Right atrium auricular region (tissue), 2 donors: Measurements from ENCODE around the gene SGO2. TPM values are rescaled to one million over a fixed set of nuclear protein-coding genes. Genes with fewer than 3 reads are reported as not detected.
"Not testable (repeated sequence)": the region's sequence is repeated elsewhere in the genome, so short reads cannot be mapped to it uniquely, and the experiment has no call there.

Source experiments
- DNase-seq: peaks from one replicate; pipeline ENCODE4 v3.0.0-alpha.2; 2019; ENCODE audit warnings: low spot score
- H3K27ac ChIP-seq, 2 donors: fragments of 200-600 bp; sonication (generic); 1 replicate in 1 of 2; 2 replicates in 1 of 2; pipeline ENCODE4 v1.5.1; 2016 to 2019
- H3K27me3 ChIP-seq, 2 donors: fragments of 200-600 bp; sonication (generic); one replicate each; pipeline versions ENCODE4 v1.5.1 to v1.6.0; 2017 to 2019
- H3K36me3 ChIP-seq: fragments of 200-600 bp; sonication (generic); one replicate; pipeline ENCODE4 v1.5.1; 2016
- H3K4me1 ChIP-seq, 2 donors: fragments of 200-600 bp; sonication (generic); one replicate each; pipeline versions ENCODE4 v1.5.1 to v1.6.0; 2017 to 2019
- H3K4me3 ChIP-seq, 2 donors: fragments of 200-600 bp; sonication (generic); 1 replicate in 1 of 2; 2 replicates in 1 of 2; pipeline ENCODE4 v1.5.1; 2017 to 2019; ENCODE audit warnings: mild to moderate bottlenecking in 1 of 2, moderate library complexity in 1 of 2
- H3K9me3 ChIP-seq, 2 donors: fragments of 200-600 bp; sonication (generic); one replicate each; pipeline ENCODE4 v1.5.1; 2019
- total RNA-seq, 2 donors: library from RNA; depleted of rRNA; stranded (reverse); fragments of >200 nt; gene quantifications; one replicate each; pipeline ENCODE4 v1.1.0, GENCODE V29; 2016
- TF ChIP-seq, protein P1 (sequence below), 2 donors: fragments of 200-600 bp; sonication (generic); IDR thresholded peaks; one replicate each; pipeline ENCODE4 v1.5.1; 2019; ENCODE audit warnings: antibody characterized with exemption in 2 of 2

SGO2 gene
- total RNA-seq, 2 donors from 2014 or later, result 1.9 to 2.5 TPM

DNA sequence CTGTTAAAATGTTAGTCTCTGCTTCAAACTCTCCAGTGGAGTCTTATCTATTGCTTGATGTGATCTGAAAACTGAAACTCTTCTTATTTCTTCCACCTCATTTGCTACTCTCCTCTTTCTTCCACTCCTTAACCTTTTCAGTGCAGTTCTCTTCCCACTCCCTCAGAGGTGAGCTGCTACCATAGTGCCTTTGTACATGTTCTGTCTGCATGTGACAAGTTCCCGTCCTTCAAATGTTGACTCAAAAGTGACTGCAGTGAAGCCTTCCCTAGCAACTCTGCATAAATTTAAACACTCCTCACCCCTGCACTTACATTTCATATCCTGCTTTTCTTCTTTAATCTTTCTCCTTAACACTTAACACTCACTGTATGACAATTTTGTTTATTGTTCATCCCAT, 12.1 kb downstream of the SGO2 start:
- no peaks in the 10 kb centered on the region for H3K9me3 ChIP-seq
- no peak overlapping the region for H3K27ac ChIP-seq
- TF ChIP-seq, protein P1, sequence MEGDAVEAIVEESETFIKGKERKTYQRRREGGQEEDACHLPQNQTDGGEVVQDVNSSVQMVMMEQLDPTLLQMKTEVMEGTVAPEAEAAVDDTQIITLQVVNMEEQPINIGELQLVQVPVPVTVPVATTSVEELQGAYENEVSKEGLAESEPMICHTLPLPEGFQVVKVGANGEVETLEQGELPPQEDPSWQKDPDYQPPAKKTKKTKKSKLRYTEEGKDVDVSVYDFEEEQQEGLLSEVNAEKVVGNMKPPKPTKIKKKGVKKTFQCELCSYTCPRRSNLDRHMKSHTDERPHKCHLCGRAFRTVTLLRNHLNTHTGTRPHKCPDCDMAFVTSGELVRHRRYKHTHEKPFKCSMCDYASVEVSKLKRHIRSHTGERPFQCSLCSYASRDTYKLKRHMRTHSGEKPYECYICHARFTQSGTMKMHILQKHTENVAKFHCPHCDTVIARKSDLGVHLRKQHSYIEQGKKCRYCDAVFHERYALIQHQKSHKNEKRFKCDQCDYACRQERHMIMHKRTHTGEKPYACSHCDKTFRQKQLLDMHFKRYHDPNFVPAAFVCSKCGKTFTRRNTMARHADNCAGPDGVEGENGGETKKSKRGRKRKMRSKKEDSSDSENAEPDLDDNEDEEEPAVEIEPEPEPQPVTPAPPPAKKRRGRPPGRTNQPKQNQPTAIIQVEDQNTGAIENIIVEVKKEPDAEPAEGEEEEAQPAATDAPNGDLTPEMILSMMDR (IDR thresholded peaks at IDR 0.05), result no peak
- no peaks in the 10 kb centered on the region for H3K27me3 ChIP-seq
- no peak overlapping the region for H3K4me3 ChIP-seq
- H3K4me1 ChIP-seq, result no peaks in the 10 kb centered on the region
- no peaks in the 10 kb centered on the region for H3K36me3 ChIP-seq
- no peak for DNase-seq

DNA sequence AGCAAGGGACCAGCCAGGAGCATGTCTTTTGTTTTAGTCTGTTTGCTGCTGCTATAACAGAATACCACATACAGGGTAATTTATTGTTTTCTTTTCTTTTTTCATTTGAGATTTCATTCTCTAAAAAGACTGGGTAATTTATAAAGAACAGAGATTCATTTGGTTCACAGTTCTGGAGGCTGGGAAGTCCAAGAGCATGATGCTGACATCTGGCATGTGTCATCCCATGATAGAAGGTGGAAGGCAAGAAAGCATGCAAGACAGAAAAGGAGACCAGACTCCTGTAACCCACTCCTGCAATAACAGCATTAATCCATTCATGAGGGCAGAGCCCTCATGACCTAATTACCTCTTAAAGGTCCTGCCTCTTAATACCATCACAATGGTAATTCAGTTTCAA, 14.8 kb downstream of the SGO2 start:
- Histone ChIP-seq H3K9me3 (no peaks in the 10 kb centered on the region), H3K27me3 (no peaks in the 10 kb centered on the region), H3K27ac (no peak overlapping the region), H3K4me3 (no peak overlapping the region), H3K36me3 (no peaks in the 10 kb centered on the region), H3K4me1 (no peaks in the 10 kb centered on the region)
- TF ChIP-seq, protein P1 (IDR thresholded peaks at IDR 0.05), result no peak
- no peak for DNase-seq

DNA sequence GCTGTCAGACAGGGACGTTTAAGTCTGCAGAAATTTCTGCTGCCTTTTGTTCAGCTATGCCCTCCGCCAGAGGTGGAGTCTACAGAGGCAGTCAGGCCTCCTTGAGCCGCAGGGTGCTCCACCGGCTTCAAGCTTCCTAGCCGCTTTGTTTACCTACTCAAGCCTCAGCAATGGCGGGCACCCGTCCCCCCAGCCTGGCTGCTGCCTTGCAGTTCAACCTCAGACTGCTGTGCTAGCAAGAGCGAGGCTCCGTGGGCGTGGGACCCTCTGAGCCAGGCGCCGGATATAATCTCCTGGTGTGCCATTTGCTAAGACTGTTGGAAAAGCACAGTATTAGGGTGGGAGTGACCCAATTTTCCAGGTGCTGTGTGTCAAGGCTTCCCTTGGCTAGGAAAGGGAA, 40.6 kb downstream of the SGO2 start:
- H3K36me3 ChIP-seq, H3K4me1 ChIP-seq, H3K4me3 ChIP-seq, DNase-seq, H3K27ac ChIP-seq, H3K9me3 ChIP-seq, H3K27me3 ChIP-seq: not testable (repeated sequence)

DNA sequence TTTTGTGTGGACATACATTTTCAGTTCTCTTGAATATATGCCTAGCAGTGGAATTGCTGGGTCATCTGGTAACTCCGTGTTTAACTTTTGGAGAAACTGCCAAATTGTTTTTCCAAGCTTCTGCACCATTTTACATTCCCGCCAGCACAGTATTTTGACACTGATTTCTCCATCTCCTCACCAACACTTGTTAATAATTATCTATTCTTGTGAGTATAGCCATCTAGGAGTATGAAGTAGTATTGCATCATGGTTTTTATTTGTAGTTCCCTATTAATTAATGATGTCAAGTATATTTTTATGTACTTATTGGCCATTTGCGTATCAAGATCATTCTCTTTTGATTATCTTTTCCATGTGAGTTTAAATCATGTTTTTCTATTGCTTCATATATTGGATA, 41.9 kb downstream of the SGO2 start:
- Histone ChIP-seq H3K27me3 (no peaks in the 10 kb centered on the region), H3K4me3 (no peak overlapping the region), H3K27ac (no peak overlapping the region), H3K9me3 (no peaks in the 10 kb centered on the region), H3K36me3 (no peaks in the 10 kb centered on the region), H3K4me1 (no peaks in the 10 kb centered on the region)
- DNase-seq, result no peak
- TF ChIP-seq, protein P1 (IDR thresholded peaks at IDR 0.05), result no peak

DNA sequence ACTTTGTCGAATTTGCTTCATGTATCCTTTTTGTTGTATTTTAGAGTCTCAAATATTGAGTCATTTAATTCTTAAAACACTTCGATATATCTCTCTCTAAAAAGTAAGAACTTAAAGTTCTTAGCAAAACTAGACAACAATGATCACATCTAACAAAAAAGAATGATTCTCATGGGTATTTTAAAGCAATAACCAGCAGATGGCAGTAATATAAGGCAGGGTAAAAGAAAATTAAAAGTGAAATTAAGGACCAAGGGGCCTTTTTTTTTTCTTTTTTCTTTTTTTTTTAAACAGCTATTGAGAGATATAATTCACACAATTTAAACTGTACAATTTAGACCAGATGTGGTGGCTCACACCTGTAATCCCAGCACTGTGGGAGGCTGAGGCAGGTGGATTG, 50.0 kb downstream of the SGO2 start:
- Histone ChIP-seq H3K27ac (no peak overlapping the region), H3K4me1 (no peaks in the 10 kb centered on the region), H3K9me3 (no peaks in the 10 kb centered on the region), H3K27me3 (no peaks in the 10 kb centered on the region), H3K36me3 (no peaks in the 10 kb centered on the region), H3K4me3 (no peak overlapping the region)
- DNase-seq, result no peak
- TF ChIP-seq, protein P1 (IDR thresholded peaks at IDR 0.05), result peak in 1 of 2 donors; percentile 50

DNA sequence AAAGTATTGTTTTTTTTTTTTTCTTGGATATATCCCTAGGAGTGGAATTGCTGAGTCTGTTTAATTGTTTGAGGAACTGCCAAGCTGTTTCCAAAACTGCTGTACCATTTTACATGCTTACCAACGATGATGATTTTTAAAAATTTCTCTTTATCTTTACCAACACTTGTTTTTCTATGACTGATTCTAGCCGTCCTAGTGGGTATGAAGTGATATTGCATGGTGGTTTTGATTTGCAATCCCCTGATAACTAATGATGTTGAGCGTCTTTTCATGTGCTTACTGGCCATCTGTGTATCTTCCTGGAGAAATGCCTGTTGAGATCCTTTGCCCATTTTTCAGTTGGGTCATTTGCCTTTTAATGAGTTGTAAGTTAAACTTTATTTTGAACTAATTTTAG, 51.0 kb downstream of the SGO2 start:
- no peak overlapping the region for H3K27ac ChIP-seq
- no peaks in the 10 kb centered on the region for H3K4me1 ChIP-seq
- H3K36me3 ChIP-seq, result no peaks in the 10 kb centered on the region
- H3K9me3 ChIP-seq, result no peaks in the 10 kb centered on the region
- TF ChIP-seq, protein P1 (IDR thresholded peaks at IDR 0.05), result no peak
- no peak for DNase-seq
- no peaks in the 10 kb centered on the region for H3K27me3 ChIP-seq
- H3K4me3 ChIP-seq, result no peak overlapping the region
